ENCODE data around the gene RRH.
"Not testable (repeated sequence)": the region's sequence is repeated elsewhere in the genome, so short reads cannot be mapped to it uniquely, and the experiment has no call there.

Gene RRH

DNA sequence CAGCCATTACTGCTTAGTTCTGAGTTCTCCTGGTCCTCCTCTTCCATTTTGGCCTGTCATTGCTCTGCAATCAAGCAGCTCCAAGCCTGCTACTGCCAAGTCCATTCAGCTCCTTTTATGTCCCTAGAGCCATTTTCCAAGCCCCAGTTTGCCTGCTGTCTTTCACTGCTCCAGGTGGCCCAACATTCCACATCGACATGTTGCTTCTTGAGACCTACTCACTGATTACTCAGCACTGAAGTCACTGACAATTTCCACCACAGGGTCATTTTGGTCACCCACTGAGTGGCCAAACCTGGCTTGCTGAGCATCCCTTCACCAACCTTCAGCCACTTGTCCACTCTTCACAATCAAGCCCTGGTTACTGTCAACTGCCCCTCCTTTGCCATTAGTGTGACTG lies 47.3 kb downstream of the RRH start:
- H3K4me3 ChIP-seq (ENCODE audit: low read depth, low read length), result no peak overlapping the region
- no peak for DNase-seq (ENCODE audit: low read depth)
- no peak for TF ChIP-seq CTCF (IDR thresholded peaks at IDR 0.05; ENCODE audit: control insufficient read depth, extremely low read depth, insufficient read depth)

GRCh38 chr4:109875553-109875952 lies 47.8 kb downstream of the RRH start:
- not testable (repeated sequence) for DNase-seq (ENCODE audit: low read depth); H3K4me3 ChIP-seq (ENCODE audit: low read depth, low read length)

DNA sequence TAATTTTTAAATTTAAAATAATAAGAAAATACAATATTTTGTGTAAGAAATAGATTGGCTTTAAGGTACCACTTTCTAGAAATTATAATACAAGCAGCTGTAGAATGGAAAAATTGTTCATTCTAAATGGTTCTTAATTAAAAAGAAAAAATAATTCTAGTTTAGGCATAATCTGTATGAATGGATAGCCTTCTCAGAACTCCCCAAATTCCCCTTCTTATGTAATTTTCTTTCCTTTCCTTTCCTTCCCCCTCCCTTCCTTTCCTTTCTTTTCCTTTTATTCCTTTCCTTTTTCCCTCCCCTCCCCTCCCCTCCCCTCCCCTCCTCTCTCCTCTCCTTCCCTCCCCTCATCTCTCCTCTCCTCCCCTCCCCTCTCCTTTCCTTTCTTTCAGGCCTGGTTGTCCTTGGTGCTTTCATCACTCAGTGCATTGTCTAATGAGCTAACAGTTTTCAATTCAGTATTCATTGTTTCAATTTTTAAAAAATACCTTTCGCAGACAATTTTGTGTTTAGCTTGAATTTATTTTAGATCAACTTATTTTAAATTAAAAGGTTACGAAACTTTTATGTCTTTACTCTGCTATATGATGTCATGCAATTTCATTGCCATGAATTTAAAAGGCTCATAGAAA lies 49.0 kb downstream of the RRH start:
- TF ChIP-seq CTCF (IDR thresholded peaks at IDR 0.05; ENCODE audit: control insufficient read depth, extremely low read depth, insufficient read depth), result no peak
- H3K4me3 ChIP-seq (ENCODE audit: low read depth, low read length), result no peak overlapping the region
- no peak for DNase-seq (ENCODE audit: low read depth)

DNA sequence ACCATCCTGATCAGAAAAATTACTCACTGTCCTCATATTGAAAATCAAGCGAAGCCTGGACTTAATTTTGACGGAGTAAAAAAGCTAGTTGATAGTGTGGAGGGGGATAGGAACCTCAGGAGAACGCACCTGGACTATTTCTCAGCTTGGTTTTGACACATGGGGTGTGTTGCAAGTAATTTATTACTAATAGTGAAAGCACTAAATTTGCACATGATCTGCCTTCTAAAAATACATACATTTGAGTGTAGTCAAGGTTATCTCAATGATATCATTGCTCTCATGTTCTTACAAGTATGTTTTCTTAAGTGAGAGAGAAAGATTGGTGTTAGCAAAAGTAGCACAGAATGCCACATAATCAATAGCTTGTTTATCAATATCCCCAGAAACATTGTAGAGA lies 49.6 kb downstream of the RRH start:
- TF ChIP-seq CTCF (IDR thresholded peaks at IDR 0.05; ENCODE audit: control insufficient read depth, extremely low read depth, insufficient read depth), result no peak
- no peak for DNase-seq (ENCODE audit: low read depth)
- H3K4me3 ChIP-seq (ENCODE audit: low read depth, low read length), result no peak overlapping the region

- no peak overlapping the region for H3K4me3 ChIP-seq (ENCODE audit: low read depth, low read length)
- TF ChIP-seq CTCF (IDR thresholded peaks at IDR 0.05; ENCODE audit: control insufficient read depth, extremely low read depth, insufficient read depth), result no peak
- DNase-seq (ENCODE audit: low read depth), result no peak
Observed at GRCh38 chr4:109878355-109878754, 50.6 kb downstream of the RRH start.

- TF ChIP-seq CTCF (IDR thresholded peaks at IDR 0.05; ENCODE audit: control insufficient read depth, extremely low read depth, insufficient read depth), result no peak
- H3K4me3 ChIP-seq (ENCODE audit: low read depth, low read length), result no peak overlapping the region
- no peak for DNase-seq (ENCODE audit: low read depth)
Observed at GRCh38 chr4:109879081-109879480, 51.3 kb downstream of the RRH start.

- no peak overlapping the region for H3K4me3 ChIP-seq (ENCODE audit: low read depth, low read length)
- TF ChIP-seq CTCF (IDR thresholded peaks at IDR 0.05; ENCODE audit: control insufficient read depth, extremely low read depth, insufficient read depth), result no peak
- DNase-seq (ENCODE audit: low read depth), result no peak
Observed at GRCh38 chr4:109879636-109880314, 52.0 kb downstream of the RRH start.
